ENCODE data around the gene SYT4.
"Not testable (repeated sequence)": the region's sequence is repeated elsewhere in the genome, so short reads cannot be mapped to it uniquely, and the experiment has no call there.

Gene SYT4, protein sequence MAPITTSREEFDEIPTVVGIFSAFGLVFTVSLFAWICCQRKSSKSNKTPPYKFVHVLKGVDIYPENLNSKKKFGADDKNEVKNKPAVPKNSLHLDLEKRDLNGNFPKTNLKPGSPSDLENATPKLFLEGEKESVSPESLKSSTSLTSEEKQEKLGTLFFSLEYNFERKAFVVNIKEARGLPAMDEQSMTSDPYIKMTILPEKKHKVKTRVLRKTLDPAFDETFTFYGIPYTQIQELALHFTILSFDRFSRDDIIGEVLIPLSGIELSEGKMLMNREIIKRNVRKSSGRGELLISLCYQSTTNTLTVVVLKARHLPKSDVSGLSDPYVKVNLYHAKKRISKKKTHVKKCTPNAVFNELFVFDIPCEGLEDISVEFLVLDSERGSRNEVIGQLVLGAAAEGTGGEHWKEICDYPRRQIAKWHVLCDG

DNA sequence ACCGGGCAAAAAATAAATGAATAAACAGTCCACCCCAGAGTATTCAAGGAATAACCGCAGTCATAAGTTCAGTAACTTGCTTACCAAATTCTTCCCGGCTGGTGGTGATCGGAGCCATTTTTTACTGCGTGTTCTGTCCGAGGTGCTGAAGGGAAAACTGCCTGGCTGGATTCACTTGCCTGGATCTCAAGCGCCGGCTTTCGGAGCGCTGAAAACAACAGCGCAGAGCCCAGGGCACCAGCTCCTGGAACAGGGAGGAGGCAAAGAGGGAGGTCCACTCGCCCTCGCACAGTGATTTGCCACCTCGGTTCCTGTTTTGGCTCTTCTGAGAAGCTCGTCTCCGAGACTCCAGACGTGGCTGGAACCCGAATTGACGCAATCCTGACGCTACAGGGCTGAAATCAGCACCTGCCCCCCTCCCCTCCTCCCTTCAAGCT lies at the start of gene SYT4:
TSS of gene SYT4 (minus strand) at position 327 of the 437 bp plus-strand sequence. CDS start at position 118, 209 bp downstream.
- Mint-ChIP-seq H3K36me3 (ENCODE audit: low read depth) (no peaks in the 10 kb centered on the region), H3K27me3 (peaks cover 11% of the 10 kb centered on the region), H3K27ac (no peak within 1 kb of the TSS), H3K4me3 (no peak within 1 kb of the TSS), H3K9me3 (no peaks in the 10 kb centered on the region), H3K4me1 (ENCODE audit: low read depth) (peaks cover 5% of the 10 kb centered on the region)
- intact Hi-C loops (cut with micrococcal nuclease): loop anchor here (10.0 kb wide), 1 partner anchor 682 kb away; no protein-coding TSS in a partner anchor

DNA sequence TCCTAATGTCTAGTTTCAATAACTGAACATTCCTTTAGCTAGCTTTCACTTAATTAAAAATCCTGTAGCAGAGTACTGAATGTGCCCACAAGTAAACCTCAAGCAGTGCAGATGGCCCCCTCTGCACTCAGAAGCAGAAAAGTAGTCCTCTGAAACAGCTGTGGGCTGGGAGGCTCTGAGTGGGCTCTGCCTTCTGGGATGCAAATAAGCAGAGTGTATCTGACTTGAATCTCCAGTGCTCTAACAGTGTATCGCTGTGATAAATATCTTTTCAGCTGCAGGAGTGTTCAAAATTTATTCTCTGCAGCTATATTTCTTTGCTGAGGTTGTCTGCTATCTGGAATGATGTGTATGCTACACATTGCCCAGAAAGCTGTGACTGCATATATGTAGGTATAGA lies 44.8 kb upstream of the SYT4 start:
- no peaks in the 10 kb centered on the region for H3K4me1 Mint-ChIP-seq (ENCODE audit: low read depth)
- no peaks in the 10 kb centered on the region for H3K9me3 Mint-ChIP-seq
- no peak overlapping the region for H3K4me3 Mint-ChIP-seq
- intact Hi-C loops (cut with micrococcal nuclease): no loop called here
- no peaks in the 10 kb centered on the region for H3K27me3 Mint-ChIP-seq
- H3K36me3 Mint-ChIP-seq (ENCODE audit: low read depth): no peaks in the 10 kb centered on the region
- H3K27ac Mint-ChIP-seq: no peak overlapping the region

DNA sequence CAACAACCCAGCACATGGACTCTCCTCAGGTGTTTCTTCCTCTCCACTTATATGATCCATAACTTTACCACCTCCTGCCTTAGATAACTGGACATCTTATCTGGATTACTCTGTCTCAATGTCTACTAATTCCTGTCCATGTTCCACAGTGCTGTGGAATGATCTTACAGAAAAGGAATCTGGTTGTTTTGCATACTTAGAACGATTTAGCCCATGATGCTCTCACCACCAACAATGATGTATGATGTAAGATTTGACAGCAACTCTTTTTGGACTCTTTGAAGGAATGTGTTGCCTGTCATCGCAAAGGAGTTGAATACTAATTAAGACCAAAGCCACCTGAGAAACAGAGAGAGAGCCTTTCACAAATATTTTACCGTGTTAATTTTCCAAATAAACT lies 37.7 kb upstream of the SYT4 start:
- Mint-ChIP-seq H3K4me1 (ENCODE audit: low read depth) (no peaks in the 10 kb centered on the region), H3K27ac (no peak overlapping the region), H3K36me3 (ENCODE audit: low read depth) (no peaks in the 10 kb centered on the region), H3K27me3 (no peaks in the 10 kb centered on the region), H3K9me3 (no peaks in the 10 kb centered on the region), H3K4me3 (no peak overlapping the region)
- intact Hi-C loops (cut with micrococcal nuclease): no loop called here

DNA sequence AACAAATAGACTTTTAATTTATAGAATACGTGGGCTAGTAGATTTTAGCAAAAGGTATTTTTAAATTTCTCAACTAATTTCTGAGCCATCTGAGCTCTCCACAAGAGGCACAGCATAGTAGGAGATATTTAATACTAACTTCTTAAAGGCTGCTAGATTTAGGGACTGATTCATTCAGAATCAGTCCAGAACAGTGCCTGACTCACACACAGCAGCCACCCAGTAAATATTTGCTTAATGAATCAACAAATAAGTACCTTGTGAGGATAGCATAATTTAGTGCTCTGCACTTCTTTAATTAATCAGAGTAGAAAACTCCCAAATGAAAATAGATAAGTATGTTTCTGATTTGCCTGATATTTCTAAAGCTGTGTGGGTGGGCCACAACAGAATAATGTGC lies 35.6 kb upstream of the SYT4 start:
- H3K9me3 Mint-ChIP-seq: no peaks in the 10 kb centered on the region
- H3K36me3 Mint-ChIP-seq (ENCODE audit: low read depth): no peaks in the 10 kb centered on the region
- H3K27ac Mint-ChIP-seq: no peak overlapping the region
- no peaks in the 10 kb centered on the region for H3K27me3 Mint-ChIP-seq
- H3K4me3 Mint-ChIP-seq: no peak overlapping the region
- no peaks in the 10 kb centered on the region for H3K4me1 Mint-ChIP-seq (ENCODE audit: low read depth)
- intact Hi-C loops (cut with micrococcal nuclease): no loop called here

DNA sequence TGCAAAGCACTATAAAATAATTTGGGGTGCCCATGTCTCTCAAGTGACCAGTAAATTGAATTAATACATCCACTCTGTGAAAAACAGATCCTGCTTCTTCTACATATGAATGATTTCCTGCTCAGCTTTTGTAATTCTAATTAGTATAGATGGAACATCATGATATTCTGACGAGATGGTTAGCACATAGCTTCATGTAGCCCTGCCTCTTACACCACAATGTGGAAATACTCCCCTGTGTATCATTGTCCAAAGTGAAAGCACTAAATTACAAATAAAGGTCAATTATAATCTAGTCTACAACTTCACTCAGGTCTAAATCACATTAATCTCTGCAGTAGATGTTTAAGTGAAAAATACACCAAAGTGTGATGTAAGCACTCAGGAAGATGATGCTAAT lies 32.9 kb upstream of the SYT4 start:
- no peaks in the 10 kb centered on the region for H3K36me3 Mint-ChIP-seq (ENCODE audit: low read depth)
- H3K4me1 Mint-ChIP-seq (ENCODE audit: low read depth): no peaks in the 10 kb centered on the region
- H3K9me3 Mint-ChIP-seq: no peaks in the 10 kb centered on the region
- intact Hi-C loops (cut with micrococcal nuclease): no loop called here
- no peaks in the 10 kb centered on the region for H3K27me3 Mint-ChIP-seq
- H3K27ac Mint-ChIP-seq: no peak overlapping the region
- no peak overlapping the region for H3K4me3 Mint-ChIP-seq

DNA sequence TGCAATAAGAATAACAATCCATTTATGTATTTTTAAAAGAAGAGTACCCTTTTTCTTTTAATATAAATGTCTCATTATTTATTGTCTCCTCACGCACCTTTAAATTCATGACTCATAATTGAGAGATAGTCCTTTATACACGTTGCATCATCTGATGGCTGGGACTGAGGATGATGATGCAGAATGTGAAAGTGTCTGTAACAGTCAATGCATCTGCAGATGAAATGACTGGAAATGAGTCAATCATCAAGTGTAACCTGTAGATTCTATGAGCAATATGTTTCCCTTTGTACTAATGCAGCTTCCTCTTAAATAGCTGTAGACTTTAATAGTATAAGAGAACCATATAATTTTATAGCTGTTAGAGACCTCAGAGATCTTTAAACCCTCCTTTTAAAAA lies 26.1 kb upstream of the SYT4 start:
- no peaks in the 10 kb centered on the region for H3K9me3 Mint-ChIP-seq
- no peaks in the 10 kb centered on the region for H3K4me1 Mint-ChIP-seq (ENCODE audit: low read depth)
- no peak overlapping the region for H3K4me3 Mint-ChIP-seq
- H3K36me3 Mint-ChIP-seq (ENCODE audit: low read depth): no peaks in the 10 kb centered on the region
- no peaks in the 10 kb centered on the region for H3K27me3 Mint-ChIP-seq
- no peak overlapping the region for H3K27ac Mint-ChIP-seq
- intact Hi-C loops (cut with micrococcal nuclease): no loop called here

DNA sequence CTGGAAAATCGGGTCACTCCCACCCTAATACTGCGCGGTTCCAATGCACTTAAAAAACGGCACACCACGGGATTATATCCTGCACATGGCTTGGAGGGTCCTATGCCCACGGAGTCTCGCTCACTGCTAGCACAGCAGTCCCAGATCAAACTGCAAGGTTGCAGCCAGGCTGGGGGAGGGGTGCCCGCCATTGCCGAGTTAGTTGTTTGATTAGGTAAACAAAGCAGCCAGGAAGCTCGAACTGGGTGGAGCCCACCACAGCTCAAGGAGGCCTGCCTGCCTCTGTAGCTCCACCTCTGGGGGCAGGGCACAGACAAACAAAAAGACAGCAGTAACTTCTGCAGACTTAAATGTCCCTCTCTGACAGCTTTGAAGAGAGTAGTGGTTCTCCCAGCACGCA lies 8.9 kb upstream of the SYT4 start:
- H3K36me3 Mint-ChIP-seq (ENCODE audit: low read depth): not testable (repeated sequence)

DNA sequence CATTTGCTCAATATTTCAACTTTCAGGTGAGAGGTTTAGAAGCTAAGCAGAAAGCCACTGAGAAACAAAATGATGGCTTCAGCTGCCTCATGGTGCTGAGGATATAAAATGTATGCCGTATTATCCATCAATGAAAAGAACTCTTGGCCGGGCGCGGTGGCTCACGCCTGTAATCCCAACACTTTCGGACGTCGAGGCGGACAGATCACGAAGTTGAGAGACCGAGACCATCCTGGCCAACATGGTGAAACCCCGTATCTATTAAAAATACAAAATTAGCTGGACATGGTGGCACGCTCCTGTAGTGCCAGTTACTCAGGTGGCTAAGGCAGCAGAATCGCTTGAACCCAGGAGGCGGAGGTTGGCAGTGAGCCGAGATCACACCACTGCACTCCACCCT lies 6.0 kb upstream of the SYT4 start:
- H3K9me3 Mint-ChIP-seq: no peaks in the 10 kb centered on the region
- H3K27ac Mint-ChIP-seq: no peak overlapping the region
- peaks cover 3% of the 10 kb centered on the region for H3K27me3 Mint-ChIP-seq

More for the DNA sequence above, 8.9 kb upstream of the SYT4 start:
- H3K27ac Mint-ChIP-seq; H3K4me1 Mint-ChIP-seq (ENCODE audit: low read depth); H3K9me3 Mint-ChIP-seq; intact Hi-C loops (cut with micrococcal nuclease); H3K27me3 Mint-ChIP-seq; H3K4me3 Mint-ChIP-seq: not testable (repeated sequence)

DNA sequence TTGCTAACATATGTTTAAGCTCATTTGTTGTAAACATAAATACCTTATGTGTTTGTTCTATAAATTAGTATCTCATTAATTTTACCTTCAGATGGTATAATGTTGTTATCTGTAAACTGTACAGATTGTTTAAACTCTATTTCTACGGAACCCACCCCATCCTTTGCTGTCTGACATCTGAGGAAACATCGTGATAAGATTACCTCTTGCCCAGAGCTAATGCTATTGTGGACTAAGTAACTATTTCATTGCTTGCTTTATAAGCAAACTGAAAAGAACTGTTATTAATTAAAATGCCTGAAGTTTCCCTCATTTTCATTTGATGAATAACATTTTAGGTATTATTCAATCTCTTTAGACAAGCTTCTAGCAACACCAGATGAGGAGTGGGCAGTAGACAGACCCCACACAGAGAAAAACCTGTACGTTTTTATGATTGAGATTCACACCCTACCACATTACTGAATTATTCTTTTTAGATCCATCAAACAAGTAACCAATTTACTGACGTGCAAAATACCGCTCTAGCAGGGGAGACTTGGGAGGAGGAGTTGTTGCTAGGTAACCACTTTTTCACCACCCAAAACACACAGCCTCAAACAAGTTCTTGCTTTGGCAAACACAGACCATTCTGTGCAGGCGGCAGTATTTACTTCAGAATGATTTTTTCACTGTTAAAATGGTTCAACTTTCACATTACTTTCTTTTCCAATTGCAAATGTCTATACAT lies 1.9 kb upstream of the SYT4 start:
- intact Hi-C loops (cut with micrococcal nuclease): loop anchor here (10.0 kb wide), 1 partner anchor 684 kb away; no protein-coding TSS in a partner anchor
- H3K4me1 Mint-ChIP-seq (ENCODE audit: low read depth): peaks cover 5% of the 10 kb centered on the region
- no peak overlapping the region for H3K27ac Mint-ChIP-seq
- H3K4me3 Mint-ChIP-seq: no peak overlapping the region
- peaks cover 11% of the 10 kb centered on the region for H3K27me3 Mint-ChIP-seq
- no peaks in the 10 kb centered on the region for H3K36me3 Mint-ChIP-seq (ENCODE audit: low read depth)
- H3K9me3 Mint-ChIP-seq: no peaks in the 10 kb centered on the region

More for the DNA sequence above, 6.0 kb upstream of the SYT4 start:
- no peaks in the 10 kb centered on the region for H3K4me1 Mint-ChIP-seq (ENCODE audit: low read depth)
- intact Hi-C loops (cut with micrococcal nuclease): no loop called here
- no peaks in the 10 kb centered on the region for H3K36me3 Mint-ChIP-seq (ENCODE audit: low read depth)
- H3K4me3 Mint-ChIP-seq: no peak overlapping the region

DNA sequence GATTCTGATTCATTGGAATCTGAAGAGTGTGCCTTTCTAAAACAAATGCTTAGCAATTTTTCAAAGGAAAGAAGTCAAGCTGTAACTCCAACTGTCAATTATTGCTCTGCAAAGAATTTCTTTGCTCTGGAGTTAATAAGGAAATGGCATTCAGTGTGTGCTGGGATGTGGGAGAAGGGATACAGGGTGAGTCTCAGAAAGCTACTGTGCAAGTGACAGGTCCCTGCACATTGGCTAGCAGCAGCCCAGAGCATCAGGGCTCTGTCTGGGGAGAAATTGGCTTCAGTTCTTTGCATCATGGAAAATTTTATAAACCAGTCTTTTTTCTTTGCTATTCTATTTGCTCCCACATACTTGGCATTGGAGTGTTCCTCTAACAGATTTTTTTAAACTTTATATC lies 1.1 kb upstream of the SYT4 start:
- no peak overlapping the region for H3K4me3 Mint-ChIP-seq
- no peak overlapping the region for H3K27ac Mint-ChIP-seq
- peaks cover 11% of the 10 kb centered on the region for H3K27me3 Mint-ChIP-seq
- H3K4me1 Mint-ChIP-seq (ENCODE audit: low read depth): peaks cover 5% of the 10 kb centered on the region
- H3K9me3 Mint-ChIP-seq: no peaks in the 10 kb centered on the region
- H3K36me3 Mint-ChIP-seq (ENCODE audit: low read depth): no peaks in the 10 kb centered on the region
- intact Hi-C loops (cut with micrococcal nuclease): loop anchor here (10.0 kb wide), 1 partner anchor 684 kb away; no protein-coding TSS in a partner anchor

DNA sequence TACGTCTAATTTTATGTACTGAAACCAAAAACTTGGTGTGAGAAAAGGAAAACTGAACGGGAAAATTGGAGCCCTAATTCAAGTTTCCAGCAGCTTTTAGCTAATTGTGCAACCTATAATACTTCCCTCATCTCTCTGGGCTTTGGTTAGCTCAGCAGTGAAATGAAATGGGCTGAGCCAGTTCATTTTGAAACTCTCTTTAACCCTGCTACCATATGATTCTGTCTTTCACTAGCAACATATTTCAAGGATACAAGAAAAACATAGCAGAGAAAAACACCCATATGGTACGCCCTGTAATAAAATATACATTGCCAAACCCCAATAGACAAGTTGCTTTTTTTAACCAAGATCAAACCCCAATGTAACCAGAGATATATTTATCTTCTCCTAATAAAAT lies 799 bp downstream of the SYT4 start:
- Mint-ChIP-seq H3K9me3 (no peaks in the 10 kb centered on the region), H3K36me3 (ENCODE audit: low read depth) (no peaks in the 10 kb centered on the region), H3K27ac (no peak overlapping the region), H3K4me1 (ENCODE audit: low read depth) (peaks cover 5% of the 10 kb centered on the region), H3K4me3 (no peak overlapping the region), H3K27me3 (peaks cover 11% of the 10 kb centered on the region)
- intact Hi-C loops (cut with micrococcal nuclease): loop anchor here (10.0 kb wide), 1 partner anchor 682 kb away; no protein-coding TSS in a partner anchor

DNA sequence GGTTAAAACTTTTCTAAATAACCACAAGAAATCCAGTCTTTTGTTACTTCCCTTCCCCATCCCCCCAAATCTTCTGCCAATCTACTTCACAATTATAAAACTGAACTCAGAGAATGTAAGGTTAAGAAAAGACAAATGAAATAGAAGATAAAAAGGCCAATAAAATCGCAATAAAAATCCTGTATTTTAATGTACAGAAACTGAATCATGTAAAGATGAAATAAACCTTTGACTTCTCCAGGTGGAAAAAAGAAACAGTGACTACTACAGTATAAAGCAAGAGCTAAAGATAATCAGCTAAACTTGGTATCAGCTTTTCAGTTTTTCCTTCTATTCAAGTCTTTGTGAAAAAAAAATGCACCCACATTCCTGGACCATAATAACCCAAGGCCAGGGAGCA lies 1.7 kb downstream of the SYT4 start:
- Mint-ChIP-seq H3K27me3 (peaks cover 11% of the 10 kb centered on the region), H3K27ac (no peak overlapping the region), H3K4me1 (ENCODE audit: low read depth) (peaks cover 5% of the 10 kb centered on the region), H3K4me3 (no peak overlapping the region), H3K36me3 (ENCODE audit: low read depth) (no peaks in the 10 kb centered on the region), H3K9me3 (no peaks in the 10 kb centered on the region)
- intact Hi-C loops (cut with micrococcal nuclease): loop anchor here (10.0 kb wide), 1 partner anchor 681 kb away; no protein-coding TSS in a partner anchor

DNA sequence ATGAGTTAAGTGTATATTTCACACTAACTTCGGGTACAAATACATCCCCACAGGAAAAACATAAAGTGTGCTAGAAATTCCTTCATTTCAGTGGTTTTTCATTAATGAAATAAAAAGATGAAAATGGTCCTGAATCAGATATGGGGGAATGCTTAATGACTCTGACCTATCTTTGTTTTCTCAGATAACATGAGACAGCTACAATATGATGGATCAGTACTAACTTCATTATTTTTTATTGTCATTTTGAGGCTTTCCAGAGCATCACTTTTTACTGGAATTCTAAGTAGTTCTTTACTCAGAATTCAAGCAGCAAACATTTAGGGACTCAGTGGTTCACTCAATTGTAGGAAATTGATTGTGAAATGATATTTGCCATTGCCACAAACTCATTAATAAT lies 2.8 kb downstream of the SYT4 start:
- intact Hi-C loops (cut with micrococcal nuclease): loop anchor here (10.0 kb wide), 1 partner anchor 680 kb away; no protein-coding TSS in a partner anchor
- Mint-ChIP-seq H3K27me3 (peaks cover 11% of the 10 kb centered on the region), H3K4me1 (ENCODE audit: low read depth) (peaks cover 5% of the 10 kb centered on the region), H3K27ac (no peak overlapping the region), H3K36me3 (ENCODE audit: low read depth) (no peaks in the 10 kb centered on the region), H3K9me3 (no peaks in the 10 kb centered on the region), H3K4me3 (no peak overlapping the region)
